ENCODE results near the gene CWC27. TPM values are rescaled to one million over a fixed set of nuclear protein-coding genes. Genes with fewer than 3 reads are reported as not detected.

CWC27 gene
- total RNA-seq, 2 donors from 2014 or later, result 9.1 to 12.1 TPM

- DNase-seq (ENCODE audit: low spot score), result no peak
- Histone ChIP-seq H3K27me3 (no peaks in the 10 kb centered on the region), H3K9me3 (no peaks in the 10 kb centered on the region), H3K36me3 (no peaks in the 10 kb centered on the region), H3K27ac (no peak overlapping the region), H3K4me1 (no peaks in the 10 kb centered on the region), H3K4me3 (no peak overlapping the region)
- TF ChIP-seq, protein P1, sequence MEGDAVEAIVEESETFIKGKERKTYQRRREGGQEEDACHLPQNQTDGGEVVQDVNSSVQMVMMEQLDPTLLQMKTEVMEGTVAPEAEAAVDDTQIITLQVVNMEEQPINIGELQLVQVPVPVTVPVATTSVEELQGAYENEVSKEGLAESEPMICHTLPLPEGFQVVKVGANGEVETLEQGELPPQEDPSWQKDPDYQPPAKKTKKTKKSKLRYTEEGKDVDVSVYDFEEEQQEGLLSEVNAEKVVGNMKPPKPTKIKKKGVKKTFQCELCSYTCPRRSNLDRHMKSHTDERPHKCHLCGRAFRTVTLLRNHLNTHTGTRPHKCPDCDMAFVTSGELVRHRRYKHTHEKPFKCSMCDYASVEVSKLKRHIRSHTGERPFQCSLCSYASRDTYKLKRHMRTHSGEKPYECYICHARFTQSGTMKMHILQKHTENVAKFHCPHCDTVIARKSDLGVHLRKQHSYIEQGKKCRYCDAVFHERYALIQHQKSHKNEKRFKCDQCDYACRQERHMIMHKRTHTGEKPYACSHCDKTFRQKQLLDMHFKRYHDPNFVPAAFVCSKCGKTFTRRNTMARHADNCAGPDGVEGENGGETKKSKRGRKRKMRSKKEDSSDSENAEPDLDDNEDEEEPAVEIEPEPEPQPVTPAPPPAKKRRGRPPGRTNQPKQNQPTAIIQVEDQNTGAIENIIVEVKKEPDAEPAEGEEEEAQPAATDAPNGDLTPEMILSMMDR (IDR thresholded peaks at IDR 0.05), result no peak
Observed at GRCh38 chr5:65029178-65029577, 260.4 kb downstream of the CWC27 start.

- Histone ChIP-seq H3K36me3 (no peaks in the 10 kb centered on the region), H3K27ac (no peak overlapping the region), H3K4me3 (no peak overlapping the region), H3K27me3 (no peaks in the 10 kb centered on the region), H3K9me3 (no peaks in the 10 kb centered on the region), H3K4me1 (peaks cover 0 to 7% of the 10 kb centered on the region in 2 donors)
- DNase-seq (ENCODE audit: low spot score), result no peak
- TF ChIP-seq, protein P1 (IDR thresholded peaks at IDR 0.05), result no peak
Observed at GRCh38 chr5:65030056-65030455, 261.3 kb downstream of the CWC27 start.

DNA sequence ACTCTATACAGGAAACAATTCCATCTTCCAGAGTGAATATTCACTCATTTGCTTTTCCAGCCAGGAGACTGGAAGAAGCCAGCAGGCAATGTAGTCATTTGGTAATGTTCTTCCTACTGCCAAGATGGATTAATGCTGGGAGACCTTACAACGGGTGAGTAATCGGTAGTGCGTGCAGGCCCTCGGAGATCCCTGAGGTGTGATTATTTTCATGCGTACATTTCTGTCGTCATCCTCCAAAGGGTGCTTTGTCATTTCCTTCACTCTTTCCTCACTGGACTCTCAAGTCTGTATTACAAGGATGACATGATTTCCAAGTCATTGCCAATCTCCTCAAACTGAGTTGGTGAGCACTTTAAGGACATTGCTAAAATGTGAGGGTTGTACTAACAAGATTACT is 263.5 kb downstream of the CWC27 start:
- H3K4me1 ChIP-seq, result peaks cover 0 to 23% of the 10 kb centered on the region in 2 donors
- H3K4me3 ChIP-seq, result no peak overlapping the region
- DNase-seq (ENCODE audit: low spot score), result peak; percentile 74
- H3K36me3 ChIP-seq, result no peaks in the 10 kb centered on the region
- TF ChIP-seq, protein P1 (IDR thresholded peaks at IDR 0.05), result no peak
- H3K9me3 ChIP-seq, result no peaks in the 10 kb centered on the region
- no peaks in the 10 kb centered on the region for H3K27me3 ChIP-seq
- H3K27ac ChIP-seq, result no peak overlapping the region

DNA sequence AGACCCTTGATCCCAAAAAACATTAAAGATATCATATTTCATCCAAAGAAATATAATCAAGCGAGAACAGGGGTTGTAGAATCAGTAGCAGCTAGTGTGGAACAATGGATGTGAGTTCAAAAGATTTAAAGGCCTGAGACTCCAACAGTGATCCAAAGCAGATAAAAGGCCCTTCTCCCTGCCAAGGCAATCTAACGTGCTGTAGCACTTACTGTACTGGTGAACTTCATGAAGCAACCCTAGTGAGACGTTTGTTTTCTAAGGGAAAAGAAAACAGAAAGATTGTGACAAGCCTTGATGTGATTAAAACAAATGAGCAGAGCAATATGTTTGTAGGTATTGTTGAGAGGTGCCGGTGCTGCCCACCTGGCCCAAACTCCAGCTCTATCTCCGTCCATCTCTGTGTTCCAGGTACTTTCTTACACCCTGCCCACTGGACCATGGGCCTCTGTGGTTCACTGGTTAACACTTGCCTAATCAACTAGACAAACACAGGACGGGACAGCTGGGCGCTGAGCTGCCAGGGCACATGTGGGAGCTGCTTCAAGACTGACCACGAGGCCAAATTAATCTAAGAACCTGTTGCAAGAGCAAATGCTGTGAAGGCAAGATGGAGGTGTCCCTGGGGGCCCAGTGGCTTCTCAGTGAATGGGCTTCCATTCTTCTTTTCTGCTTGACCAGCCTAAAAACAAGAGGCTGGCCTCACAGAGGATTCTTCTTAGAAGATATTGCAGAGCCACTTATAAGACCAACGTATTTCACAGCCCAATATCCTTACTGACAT is 265.5 kb downstream of the CWC27 start:
- TF ChIP-seq, protein P1 (IDR thresholded peaks at IDR 0.05), result no peak
- Histone ChIP-seq H3K27ac (peak overlapping the region; percentile 89 to 94), H3K36me3 (no peaks in the 10 kb centered on the region), H3K4me1 (peaks cover 0 to 34% of the 10 kb centered on the region in 2 donors), H3K9me3 (no peaks in the 10 kb centered on the region), H3K4me3 (no peak overlapping the region), H3K27me3 (no peaks in the 10 kb centered on the region)
- peak; percentile 64 for DNase-seq (ENCODE audit: low spot score)

DNA sequence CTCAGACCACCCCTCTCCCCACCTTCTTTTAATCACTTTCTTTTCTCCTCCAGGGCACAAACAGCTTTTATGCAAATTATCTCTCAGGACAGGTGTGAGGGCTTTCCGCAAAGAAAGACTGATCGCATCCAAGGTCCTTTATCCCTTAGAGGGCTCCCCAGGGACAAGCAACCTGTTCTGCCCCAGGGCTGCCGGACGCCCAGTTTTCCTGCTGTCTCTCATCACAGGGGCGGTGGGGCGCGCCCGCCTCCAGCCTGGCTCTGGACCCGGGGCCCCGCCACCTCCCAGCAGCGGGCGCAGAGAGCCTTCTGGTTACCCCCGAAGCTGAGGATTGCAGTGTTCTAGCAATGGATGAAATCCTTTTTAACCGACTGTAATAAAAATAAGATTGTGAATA is 266.1 kb downstream of the CWC27 start:
- Histone ChIP-seq H3K9me3 (no peaks in the 10 kb centered on the region), H3K36me3 (no peaks in the 10 kb centered on the region), H3K27me3 (no peaks in the 10 kb centered on the region), H3K27ac (peak overlapping the region; percentile 89 to 94), H3K4me3 (peak overlapping the region; percentile 54 to 67), H3K4me1 (peaks cover 0 to 34% of the 10 kb centered on the region in 2 donors)
- TF ChIP-seq, protein P1 (IDR thresholded peaks at IDR 0.05), result no peak
- no peak for DNase-seq (ENCODE audit: low spot score)

Data from right atrium auricular region (tissue), 2 donors.